Activated T-cell treated with anti-CD3 and anti-CD28 coated beads for 24 hours (primary cell): ENCODE measurements around the gene DNPH1.

Experiments used
- DNase-seq: peaks from one replicate; pipeline ENCODE4 v3.0.0-alpha.2; 2020; ENCODE audit warnings: low read depth

Gene DNPH1

DNA sequence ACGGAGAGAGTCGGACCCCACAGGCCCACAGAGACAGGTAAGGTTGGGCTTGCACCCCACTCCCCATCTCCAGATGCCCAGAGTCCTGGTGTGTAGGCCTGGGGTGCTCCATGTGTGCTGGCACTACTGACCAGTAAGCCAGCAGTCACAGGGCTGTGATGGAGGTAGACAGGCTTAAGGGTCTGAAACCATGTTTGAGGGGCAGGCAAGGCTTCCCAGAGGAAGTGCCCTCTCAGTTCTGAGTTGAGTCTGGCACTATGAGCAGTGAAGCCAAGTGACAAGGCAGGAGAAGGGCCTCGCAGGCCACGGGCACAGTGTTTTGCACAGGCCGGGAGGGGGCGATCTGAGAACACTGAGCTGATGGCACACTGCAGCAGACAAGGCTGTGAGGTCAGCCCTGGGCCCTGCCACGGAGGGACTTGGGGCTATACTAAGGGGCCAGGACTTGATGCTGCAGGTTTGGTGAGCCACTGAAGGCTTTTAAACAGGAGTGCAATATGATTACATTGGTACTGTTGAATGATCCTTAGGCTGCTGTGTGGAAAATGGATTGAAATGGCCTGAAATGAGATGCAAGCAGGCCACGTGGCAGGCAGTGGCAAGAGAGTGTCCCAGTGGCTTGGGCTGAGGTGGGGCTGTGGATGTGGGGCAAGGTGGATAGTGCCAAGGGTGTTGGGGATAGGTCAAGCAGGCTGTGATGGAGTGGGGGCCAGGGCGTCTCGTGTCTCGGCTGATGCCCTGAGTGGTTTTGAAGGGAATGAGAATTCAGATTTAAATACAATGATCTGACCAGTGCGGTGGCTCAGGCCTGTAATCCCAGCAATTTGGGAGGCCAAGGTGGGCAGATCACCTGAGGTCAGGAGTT, 34.3 kb upstream of the DNPH1 start:
- DNase-seq, result peak; percentile 64

DNA sequence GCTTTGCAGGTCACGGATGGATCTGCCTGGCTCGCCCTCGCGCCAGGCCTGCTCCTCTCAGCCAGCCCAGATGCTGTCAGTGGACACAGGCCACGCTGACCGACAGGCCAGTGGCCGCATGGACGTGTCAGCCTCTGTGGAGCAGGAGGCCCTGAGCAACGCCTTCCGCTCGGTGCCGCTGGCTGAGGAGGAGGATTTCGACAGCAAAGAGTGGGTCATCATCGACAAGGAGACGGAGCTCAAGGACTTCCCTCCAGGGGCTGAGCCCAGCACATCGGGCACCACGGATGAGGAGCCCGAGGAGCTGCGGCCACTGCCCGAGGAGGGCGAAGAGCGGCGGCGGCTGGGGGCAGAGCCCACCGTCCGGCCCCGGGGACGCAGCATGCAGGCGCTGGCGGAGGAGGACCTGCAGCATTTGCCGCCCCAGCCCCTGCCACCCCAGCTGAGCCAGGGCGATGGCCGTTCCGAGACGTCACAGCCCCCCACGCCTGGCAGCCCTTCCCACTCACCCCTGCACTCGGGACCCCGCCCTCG, 33.6 kb upstream of the DNPH1 start:
- no peak for DNase-seq

DNA sequence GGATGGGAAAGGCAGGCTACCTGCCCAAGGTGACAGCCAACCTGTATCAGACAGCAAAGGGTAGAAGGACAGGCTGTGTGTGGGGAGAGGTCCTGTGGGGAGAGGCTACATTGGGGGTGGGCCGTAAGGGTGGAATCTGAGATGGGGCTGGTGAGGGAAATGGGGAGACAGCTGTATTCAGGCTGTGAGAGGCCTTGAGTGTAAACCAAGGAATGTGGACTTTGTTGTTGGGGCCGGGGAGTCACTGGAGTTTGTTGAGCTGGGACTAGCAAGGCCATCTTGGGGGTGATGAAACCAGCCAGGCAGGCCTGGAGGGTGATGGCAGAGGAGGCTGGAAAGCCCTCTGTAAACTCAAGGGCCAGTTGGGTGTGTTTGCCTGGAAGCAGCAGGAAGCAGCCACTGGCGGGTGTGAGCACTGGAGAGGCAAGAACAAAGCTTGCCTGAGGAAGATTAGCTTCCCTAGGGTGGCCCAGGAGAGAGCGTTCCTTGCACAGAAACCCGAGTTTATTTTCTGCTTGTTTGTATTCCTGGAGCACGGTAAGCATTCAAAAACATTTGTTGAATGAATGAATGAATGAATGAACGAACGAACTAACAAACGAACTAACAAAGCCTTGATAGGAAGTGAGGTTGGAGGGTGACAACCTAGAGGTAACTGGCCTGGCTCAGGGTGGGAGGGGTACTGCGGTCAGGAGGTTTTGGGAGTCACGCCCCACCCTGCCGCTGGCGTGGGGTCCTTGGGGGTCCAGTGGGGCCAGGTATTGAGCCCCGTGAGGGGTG, 32.9 kb upstream of the DNPH1 start:
- no peak for DNase-seq

DNA sequence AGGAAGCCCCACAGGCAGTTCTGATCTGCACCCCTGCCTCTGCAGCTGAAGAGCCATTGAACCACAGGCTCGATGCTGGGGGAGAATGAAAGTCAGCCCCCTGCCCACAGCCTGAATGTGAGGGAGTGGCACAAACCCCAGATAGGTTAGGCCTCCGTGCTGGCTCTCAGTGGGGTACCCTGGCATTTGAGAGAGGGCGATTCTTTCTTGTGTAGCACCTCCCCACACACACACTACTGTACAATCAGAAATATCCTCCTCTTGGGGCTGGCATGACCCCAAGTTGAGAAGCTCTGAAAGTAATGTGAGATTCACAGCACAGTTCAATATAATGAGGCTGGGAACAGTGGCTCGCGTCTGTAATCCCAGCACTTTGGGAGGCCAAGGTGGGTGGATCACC, 31.9 kb upstream of the DNPH1 start:
- DNase-seq, result no peak

DNA sequence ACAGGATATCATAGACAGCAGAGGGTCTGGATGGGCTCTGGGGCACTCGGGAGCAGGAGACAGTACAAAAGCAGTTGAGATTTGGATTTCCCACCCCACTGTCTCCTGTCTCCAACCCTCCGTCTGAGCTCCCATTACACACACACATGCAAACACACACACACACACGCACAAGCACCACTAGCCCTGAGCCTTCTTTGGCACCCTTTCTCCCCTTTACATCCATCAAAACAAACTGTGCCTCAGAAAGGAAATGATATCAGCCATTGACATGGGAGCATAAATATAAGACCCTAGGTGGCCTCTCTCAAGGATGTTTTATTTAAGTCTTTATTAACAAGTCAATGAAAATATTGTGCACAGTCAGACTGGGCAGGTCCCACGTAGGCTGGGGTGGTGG, 31.5 kb upstream of the DNPH1 start:
- DNase-seq, result no peak

DNA sequence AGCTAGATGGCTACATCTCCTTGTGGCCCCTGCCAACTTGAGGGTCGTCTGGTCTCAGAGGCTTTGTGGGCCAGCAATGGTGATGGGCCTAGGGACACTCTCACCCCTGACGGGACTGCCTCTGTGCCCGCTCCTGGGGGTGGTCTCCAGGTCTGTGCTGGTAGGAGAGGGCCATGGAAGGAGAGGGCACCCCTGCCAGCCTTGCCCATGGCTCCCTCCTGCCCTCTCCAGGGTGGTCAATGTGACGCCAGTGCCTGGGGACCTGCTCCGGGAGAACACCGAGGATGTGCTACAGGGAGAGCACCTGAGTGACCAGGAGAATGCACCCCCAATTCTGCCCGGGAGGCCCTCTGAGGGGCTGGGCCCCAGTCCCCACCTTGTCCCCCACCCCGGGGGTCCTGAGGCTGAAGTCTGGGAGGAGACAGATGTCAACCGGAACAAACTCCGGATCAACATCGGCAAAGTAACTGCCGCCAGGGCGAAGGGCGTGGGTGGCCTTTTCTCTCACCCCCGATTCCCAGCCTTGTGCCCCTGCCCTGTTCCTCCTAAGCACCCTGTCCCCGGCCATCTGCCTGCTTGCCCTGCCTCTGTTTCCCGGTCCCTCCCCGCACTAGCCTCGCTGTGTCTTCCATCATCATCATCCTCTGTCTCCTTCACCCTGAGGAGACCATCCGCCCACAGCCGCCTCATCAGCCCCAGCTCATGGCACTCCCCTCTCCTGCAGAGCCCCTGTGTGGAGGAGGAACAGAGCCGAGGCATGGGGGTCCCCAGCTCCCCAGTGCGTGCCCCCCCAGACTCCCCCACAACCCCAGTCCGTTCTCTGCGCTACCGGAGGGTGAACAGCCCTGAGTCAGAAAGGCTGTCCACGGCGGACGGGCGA, 29.8 kb upstream of the DNPH1 start:
- no peak for DNase-seq

DNA sequence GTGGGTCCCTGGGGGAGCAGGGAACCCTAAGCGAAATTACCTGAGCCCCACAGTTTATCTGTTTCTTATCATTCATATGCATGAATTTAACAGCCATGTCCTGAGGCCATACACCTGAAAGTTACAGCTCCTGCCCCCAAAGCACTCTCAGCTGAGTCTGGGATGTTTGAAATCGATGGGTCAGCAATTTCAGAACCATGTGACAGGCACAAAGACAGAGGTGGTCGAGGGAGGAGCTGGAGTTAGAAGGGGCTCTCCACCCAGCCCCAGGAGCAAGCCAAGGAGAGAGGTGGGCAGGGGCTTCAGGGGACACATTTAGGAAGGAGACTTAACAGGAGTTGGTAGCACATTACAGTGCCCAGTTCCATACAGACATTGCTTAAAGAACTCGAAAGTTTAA, 28.9 kb upstream of the DNPH1 start:
- no peak for DNase-seq

DNA sequence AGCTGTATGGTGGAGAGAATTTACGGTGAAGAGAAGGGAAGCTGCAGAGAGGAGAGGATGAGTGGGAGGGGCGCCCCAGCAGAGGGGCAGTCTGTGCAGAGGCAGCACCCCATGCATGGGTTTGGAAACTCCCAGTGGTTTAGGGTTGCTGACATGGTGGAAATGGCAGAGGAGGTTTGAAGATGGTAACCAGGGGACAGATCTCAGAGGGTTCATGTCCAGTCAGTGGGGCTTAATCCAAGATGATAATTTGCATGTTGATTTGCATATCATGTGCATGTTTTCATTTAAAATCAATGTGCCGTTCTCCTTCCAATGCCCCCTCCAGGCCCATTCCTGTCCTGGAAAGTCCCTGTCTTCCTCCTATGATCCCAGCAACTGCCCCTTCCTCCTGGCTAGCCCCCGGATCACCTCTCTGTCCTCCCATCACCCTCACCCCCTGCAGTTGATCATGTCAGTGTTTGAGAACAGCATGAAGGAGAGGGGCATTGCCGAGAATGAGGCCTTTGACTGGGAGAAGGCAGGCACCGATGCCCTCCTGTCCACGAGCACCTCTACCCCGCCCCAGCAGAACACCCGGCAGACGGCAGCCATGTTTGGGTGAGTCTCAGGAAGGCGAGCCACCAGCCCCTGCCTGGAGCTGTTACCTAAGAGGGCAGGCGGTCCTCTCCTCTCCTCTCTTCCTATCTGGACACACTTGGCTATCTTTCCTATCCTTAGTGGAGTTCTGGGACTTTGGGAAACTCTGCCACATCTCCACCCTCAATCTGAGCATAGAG, 28.3 kb upstream of the DNPH1 start:
- DNase-seq, result no peak

DNA sequence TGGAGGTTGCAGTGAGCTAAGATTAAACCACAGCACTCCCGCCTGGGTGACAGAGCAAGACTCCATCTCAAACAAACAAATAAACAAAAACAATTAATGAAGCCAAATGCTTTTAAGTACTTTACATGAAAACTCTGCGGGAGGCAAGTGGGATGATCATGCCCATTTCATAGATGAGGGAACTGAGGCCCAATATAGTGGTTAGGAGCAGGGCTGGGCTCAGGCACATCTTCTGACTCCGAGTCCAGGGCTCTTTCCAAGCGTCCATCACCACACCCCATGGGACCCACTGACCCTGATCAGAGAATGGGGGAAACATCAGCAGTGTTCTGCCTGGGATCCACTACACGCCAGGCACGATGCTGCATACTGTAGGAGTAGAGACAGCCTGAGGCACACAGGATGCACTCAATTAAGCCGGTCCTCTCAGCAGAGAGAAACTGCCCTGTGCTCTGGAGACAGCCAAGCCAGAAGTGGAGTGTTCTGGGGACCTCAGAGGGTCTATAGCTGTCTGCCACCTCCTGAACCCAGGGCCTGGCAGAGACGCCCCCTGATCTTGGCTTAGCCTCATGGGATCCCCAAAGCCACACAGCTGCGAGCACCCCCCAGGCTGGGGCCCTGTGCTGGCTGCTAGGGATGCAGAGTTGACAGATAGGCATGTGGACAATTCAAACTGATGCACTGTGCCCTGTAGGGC, 27.5 kb upstream of the DNPH1 start:
- no peak for DNase-seq

DNA sequence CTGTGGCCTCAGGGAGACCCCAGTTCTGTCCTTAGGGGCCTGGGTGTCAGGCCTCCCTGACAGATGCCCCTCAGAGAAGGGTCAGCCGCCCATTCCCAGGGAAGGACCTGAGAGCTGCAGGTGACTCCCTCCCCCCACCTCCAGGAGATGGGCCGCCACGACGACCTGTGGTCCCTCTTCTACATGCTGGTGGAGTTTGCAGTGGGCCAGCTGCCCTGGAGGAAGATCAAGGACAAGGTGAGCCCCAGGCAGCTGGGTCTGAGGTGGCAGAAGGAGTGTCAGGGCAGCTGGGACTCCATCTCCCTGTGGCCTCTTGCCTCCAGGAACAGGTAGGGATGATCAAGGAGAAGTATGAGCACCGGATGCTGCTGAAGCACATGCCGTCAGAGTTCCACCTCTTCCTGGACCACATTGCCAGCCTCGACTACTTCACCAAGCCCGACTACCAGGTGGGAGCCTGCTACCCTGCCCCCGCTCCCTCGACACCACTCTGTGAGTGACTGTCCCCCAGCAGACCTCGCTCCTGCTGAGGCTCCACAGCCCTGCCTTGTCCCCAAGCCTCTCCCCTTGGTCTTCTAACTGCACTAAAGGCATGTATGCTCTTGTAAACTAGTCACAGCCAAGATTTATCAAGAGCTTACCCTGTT, 26.2 kb upstream of the DNPH1 start:
- DNase-seq, result no peak

DNA sequence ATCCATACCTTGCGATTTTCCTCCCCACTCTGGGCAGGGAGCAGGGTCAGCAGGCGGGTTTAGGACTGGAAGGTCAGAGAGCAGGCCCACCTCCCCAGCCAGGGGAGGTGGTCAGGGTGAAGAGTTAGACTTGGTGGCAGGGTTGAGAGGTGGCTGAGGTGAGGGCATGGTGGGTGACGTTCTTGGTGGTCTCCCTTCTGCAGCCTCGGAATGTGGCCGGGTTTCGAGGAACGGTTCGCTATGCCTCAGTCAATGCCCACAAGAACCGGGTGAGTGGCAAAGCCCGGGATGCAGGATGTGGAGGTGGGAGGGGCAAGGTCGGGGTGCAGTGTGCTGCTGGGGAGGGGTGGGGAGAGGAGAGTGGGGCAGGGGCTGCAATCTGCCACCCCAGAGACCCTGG, 25.6 kb upstream of the DNPH1 start:
- DNase-seq, result no peak

DNA sequence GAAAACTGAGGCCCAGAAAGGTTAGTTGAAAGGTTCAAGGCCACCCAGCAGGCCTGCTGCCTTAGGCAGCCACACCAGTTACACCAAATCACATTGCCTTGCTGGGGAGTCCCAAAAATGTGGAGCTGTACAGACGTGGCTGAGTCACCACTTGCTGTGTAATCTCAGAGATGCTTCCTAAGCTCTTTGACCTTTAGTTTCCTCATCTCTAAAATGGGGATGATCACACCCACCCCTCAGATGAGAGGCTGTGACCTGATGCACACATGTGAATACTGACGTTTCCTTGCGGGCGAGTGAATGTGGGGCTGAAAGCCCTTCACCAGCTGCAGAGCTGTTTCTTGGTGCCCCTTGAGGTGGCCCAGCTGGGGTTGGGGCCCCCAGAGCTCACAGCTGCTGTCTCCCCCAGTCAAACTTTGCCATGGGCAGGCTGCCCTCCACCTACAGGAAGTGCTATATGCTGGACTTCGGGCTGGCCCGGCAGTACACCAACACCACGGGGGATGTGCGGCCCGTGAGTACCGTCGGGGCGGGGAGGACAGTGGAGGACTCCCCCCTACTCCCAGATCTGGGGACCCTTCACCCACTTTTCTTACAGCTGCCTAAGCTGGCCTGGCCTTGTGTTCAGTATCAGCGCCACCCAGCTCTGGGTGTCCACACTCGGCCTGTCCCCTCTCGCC, 25.0 kb upstream of the DNPH1 start:
- no peak for DNase-seq

DNA sequence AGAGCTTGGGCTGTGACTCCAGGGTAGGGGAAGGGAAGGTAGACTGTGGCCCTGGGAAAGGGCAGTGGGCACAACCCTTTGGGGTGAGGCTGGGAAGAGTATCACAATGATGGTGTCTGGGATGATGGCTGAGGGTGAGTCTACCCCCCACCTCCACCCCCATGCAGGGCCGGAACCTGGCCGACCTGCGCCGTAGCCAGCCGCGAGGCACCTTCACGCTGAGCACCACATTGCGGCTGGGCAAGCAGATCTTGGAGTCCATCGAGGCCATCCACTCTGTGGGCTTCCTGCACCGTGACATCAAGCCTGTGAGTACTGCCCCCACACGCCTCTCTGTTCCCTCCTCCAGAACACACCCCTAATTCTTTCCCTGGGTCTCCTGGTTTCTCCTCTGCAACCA, 24.1 kb upstream of the DNPH1 start:
- no peak for DNase-seq

DNA sequence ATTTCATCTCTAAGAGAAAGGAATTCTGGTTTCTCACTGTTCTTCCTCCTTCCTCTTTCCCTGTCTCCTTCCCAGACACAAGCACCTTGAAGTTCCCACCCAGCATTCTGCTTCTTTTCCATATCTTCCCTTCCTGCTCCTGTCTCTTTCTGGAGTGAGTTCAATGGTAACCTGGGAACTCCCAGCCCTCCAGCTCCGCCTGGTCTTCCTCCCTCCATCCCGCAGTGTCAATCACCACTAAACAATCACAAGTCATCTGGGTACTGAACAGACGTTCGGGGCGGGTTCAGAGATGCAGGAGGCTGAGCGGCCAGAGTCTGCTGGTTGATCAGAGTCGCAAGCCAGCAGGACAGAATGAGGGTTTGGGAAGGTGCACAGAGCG, 21.7 kb upstream of the DNPH1 start:
- DNase-seq, result no peak

DNA sequence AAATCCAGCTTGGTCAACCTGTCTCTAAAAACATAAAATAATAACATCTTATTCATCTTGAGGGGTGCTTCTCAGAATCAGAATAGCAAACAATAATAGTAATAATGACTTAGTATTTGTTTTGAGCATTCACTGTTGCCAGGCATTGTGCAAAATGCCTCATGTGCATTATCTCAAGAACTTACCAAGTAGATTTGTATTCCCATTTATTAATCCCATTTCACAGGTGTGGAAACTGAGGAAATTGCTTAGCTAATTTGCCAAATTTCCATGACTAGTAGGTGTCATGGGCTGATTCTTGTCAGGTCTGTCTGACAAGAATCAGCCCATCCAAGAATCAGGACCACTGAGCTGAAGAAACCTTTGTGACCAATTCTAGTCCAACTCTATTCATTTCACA, 19.5 kb upstream of the DNPH1 start:
- DNase-seq, result no peak

DNA sequence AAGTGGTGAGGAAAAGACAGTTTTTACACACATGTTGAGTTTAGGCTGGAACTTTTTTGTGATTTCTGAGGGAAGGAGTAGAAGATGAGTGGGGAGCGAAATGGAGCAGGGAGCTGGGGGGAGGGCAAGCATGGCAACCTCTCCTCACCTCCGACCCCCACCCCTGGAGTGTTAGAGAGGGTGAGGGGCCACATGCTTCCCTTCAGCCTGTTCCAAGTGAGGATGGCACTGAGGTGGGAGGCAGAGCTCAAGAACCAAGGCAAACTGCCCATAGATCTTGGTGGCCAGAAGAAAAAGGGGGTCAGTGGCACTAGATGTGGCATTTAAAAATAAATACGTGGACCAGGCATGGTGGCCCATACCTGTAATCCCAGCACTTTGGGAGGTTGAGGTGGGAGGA, 18.8 kb upstream of the DNPH1 start:
- no peak for DNase-seq

DNA sequence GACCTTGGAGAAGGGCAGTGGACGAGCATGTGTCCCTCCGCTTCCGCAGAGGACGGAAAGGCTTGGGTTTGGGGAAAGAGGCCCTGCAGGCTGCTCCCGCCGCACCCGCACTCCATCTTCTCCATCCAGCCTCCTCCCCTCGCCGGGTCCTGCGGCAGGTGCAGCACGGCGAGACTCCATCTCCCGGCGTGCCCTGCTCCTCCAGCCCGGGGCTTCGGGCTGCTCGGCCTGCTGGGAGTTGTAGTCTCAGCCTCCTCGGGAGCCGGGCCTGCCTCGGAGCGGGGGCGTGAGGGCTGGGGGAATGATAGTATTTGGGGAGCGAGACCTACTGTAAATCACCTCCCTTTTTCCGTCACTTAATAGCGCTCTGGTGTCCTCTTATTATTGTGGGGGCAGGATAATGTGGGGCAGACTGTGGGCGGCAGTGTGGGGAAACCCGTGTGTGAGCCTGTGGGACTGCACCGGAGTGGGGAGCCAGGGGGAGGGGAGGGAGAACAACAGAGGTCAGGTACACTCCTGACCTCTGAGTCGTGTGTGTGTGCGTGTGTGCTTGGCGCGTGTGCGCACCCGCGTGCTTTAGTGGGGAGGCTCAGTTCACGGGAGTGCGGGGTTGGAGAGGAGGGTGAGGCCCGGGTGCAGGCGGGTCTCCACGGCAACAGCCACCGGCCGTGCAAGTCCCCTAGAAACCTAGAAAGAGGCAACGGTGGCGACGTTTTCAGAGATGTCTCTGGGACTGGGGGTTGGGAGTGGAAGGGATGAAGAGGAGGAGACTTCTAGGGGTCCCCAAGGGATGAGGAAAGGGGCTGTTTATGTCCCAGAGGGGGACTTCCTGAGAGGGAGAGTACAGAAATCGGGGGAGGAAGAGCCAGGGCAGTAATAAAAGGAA, 18.1 kb upstream of the DNPH1 start:
- peak; percentile 78 for DNase-seq

DNA sequence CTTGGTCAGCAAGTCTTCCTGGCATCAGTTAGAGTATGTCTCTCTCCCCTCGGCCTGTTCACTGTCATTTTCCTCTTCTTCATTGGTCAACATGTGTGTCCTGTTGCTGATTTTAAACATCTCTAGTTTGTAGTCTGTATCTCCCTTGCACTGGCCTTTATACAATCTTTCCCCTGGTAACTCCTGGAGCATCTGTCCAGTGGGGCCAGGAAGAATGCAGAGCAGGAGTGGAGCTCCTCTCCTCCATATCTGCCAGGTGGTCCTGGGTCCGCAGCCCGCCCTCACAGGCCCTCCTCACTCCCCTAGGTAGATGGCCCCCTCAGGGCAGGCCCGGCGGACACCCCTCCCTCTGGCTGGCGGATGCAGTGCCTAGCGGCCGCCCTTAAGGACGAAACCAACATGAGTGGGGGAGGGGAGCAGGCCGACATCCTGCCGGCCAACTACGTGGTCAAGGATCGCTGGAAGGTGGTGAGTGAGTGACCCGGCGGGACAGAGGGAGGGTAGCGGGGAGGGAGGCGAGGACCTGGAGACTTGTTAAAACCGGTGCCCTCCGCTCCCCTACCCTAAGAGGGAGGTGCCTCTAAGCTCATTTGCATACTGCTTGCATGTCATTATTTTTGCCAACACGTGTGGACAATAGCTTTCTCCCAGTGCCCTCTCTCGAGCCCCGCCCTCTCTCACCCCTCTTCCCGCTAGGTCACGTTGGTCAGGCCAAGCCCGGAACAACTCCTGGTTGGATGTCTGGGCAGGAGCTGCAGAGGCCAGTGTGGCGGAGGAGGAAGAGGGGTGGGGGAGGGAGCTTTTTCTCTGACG, 17.2 kb upstream of the DNPH1 start:
- DNase-seq, result no peak
